HTERT RPE-1 (cell line): ENCODE data around the gene SLC25A33.
"Not testable (repeated sequence)": the region's sequence is repeated elsewhere in the genome, so short reads cannot be mapped to it uniquely, and the experiment has no call there.

ENCODE experiments used
- in situ Hi-C: fragments of 300-500 bp; cut with MboI; formaldehyde crosslinking; loops from 4 replicates; pipeline ENCODE4 v1.14.3; 2020; ENCODE audit warnings: low sequenced_read_pairs

SLC25A33 gene

DNA sequence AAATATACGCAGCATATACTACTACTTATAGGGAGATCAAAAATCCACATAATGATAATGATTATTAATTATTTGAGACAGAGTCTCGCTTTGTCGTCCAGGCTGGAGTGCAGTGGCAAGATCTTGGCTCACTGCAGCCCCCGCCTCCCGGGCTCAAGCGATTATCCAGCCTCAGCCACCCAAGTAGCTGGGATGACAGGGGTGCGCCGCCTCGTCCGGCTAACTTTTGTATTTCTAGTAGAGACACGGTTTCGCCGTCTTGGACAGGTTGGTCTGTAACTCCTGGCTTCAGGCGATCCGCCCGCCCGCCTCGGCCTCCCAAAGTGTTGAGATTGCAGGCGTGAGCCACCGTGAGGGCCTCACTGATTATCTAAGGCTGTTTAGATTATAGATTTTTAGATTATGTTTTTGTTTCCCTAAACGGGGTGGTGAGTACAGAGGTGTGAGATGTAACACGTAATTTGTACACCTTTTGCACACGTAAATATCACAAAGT lies 548 bp upstream of the SLC25A33 start:
- in situ Hi-C loops = no loop called here

DNA sequence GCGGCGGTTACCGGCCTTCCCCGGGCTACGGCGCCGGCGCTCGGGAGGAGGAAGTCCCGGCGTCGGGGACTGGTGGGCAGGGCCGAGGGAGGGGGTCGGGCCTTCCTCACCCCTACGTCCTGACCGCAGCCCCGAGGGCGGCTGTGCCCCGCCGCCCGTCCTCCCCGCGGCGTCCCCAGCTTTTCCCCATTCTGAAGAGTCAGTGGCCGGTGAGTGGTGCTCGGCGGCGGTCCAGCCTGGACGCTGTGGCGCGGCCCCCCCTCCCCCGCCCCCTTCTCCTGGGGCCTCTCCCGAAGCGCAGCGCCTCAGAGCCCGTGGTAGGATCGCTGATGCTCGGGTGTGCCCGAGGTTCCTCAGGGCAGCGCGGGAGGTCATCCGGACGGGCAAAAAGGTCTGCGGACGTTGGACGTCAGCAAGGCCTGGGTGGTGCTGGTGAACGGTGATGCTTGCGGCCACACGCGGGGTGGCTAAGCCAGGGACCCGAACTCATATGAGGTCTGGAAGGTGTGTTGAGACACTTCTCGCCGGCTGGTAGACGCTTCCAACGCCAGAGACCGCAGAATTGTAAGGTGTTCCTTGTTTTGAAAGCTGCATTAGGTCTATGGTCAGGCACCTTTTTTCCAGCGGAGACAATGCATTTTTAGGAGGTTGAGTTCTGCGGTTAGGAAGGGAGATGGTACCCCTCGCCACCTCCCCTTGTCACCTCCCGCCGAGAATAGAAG lies 725 bp downstream of the SLC25A33 start:
- in situ Hi-C loops = no loop called here

DNA sequence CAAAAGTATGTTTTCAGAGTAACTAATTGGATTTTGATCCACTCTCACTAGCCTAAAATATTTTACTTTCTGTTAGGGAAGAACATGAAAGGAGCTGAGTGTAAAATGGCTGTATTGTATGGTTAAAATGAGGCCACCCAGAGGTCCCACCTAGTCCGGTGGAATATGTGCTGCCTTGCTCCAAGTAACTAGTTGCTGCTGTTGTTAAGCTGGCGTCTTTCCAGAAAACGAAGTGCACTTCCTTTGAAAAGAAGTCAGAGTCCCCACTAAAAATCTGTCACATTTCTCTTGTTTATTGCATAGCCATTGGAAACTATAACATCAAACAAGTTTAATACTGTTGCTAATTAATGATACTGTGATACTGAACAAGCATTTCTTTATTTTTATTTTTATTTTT lies 3.2 kb downstream of the SLC25A33 start:
- in situ Hi-C loops = no loop called here

DNA sequence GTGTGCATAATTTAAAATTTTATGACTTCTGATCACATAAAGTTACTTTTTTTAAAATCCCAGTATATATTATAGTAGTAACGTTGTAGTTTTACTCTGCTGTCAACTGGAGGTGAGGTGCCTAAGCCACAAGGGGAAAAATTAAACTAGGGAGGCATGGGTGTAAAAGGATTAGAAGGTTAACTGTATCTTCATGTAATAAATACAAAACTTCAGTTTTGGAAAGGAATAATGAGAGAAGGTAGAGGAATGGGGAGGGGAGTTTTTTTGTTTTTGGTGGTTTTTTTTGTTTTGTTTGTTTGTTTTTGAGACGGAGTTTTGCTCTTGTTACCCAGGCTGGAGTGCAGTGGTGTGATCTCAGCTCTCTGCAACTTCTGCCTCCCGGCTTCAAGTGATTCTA lies 5.7 kb downstream of the SLC25A33 start:
- in situ Hi-C loops = no loop called here

- in situ Hi-C loops = no loop called here
Measured at GRCh38 chr1:9549955-9550546, 10.8 kb downstream of the SLC25A33 start.

- in situ Hi-C loops = no loop called here
Measured at GRCh38 chr1:9551984-9552383, 12.7 kb downstream of the SLC25A33 start.

- in situ Hi-C loops = no loop called here
Measured at GRCh38 chr1:9553736-9554144, 14.5 kb downstream of the SLC25A33 start.

DNA sequence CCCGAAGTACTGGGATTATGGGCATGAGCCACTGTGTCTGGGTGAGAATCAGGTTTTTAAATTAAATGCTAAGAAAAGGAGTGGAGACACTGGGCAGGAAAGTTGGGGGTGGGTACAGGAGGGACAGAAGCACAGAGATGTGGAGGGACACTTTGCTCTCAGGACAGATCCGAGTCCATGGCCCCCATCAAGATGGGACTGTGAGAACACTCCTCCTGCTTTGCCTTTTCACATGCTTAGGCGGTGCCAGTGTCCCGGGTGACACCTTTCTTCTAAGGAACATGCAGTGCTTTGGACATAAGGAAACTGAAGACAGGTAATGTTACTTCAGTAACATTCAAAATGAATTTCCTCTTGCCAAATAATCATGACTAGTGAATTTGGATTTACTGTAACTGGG lies 16.7 kb downstream of the SLC25A33 start:
- in situ Hi-C loops = no loop called here

DNA sequence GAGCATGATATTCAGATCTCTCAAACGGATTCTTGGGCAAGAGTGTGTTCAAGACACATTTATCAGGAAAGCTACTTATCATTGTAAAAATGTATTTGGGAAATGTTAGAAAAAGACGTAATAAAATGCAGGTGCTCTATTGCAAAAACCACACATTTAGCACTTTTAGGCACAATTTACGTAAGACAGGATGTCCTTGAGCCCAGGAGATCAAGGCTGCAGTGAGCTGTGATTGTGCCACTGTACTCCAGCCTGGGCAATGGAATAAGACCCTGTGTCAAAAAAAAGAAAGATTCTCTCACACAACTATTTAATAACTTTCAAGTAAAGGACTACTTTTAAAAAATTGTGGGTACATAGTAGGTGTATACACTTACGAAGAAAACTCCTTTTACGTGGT lies 18.4 kb downstream of the SLC25A33 start:
- in situ Hi-C loops = no loop called here

DNA sequence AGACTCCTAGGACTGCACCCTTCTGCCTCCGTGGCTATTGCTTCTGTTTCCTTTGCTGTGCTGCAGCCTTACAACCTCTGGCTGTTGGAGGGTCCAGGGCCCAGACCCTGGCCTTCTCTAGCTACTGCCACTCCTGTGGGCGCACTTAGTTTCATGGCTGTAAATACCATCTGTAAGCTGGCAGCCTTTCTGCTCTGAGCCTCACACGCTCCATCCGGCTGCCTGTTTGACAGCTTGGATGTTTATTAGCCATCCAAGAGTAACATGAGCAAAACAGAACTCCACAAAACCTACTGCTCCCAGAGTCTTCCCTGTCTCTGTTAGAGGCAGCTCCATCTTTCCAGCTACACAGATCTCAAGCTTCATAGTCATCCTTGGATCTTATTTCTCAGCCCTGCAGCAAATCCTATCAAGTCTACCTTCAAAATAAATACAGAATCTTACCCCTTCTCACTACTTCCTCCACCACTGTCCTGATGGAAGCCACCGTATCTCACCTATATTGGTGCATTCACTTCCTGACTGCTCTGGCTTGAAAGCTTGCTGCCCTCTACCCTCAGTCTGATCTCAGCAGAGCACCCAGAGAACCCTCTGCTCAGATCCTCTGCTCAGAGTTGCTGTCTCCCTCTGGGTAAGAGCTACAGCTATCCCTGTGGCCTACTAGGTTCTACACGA lies 19.1 kb downstream of the SLC25A33 start:
- in situ Hi-C loops = no loop called here

- in situ Hi-C loops = no loop called here
Measured at GRCh38 chr1:9558946-9559545, 19.8 kb downstream of the SLC25A33 start.

DNA sequence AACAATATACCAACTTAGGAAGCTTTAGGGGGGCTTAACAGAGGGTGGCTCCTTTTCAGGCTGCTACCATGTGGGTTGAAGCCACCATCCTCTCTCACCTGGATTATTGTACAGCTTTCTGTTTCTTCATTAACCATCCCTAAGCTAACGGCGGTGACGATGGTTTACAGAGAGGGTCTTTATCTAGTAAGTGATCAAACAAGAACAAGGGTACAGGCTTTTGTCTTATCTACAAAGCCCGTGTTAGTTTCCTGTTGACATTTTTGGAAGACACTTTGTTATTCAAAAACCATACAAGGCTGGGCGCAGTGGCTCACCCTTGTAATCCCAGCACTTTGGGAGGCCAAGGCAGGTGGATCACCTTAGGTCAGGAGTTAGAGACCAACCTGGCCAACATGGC lies 20.4 kb downstream of the SLC25A33 start:
- in situ Hi-C loops = no loop called here

GRCh38 chr1:9560090-9560489 lies 20.8 kb downstream of the SLC25A33 start:
- in situ Hi-C loops = not testable (repeated sequence)

DNA sequence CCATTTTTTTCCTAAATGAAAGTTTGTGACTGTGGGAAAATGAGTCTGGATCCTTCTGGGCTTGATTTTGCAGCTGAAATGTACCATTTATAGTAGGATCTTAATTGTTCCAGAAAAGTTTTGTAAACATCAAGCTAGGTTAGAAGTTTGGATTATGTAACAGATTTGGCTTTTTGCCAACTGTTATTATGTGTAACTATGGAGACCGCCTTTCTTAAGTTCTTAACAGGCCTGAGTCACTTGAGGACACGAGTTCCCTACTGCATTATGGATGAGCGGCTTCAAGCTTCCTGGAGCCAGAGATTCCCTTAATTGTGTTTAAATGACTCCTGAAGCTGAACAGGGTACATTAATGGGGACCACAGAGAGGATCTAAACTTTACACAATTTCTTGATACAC lies 22.2 kb downstream of the SLC25A33 start:
- in situ Hi-C loops = no loop called here

DNA sequence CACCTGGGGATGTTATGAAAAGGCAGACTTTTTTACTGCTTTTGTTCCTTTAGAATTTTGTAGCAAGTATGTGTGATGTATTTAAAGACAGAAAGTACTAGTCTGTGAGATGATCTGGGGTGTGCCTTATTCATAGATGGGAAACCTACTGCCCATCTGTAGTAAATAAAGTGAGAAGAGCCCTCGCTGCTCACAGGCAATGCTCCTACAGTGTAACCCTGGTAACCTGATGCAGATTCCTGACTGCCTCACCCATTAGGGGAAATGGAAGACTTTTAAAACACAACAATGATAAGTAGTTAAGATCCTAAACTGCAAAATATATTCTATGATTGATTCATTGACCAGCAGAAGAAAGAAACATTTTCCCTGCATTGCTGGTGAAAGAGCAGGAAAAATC lies 30.0 kb downstream of the SLC25A33 start:
- in situ Hi-C loops = no loop called here

- in situ Hi-C loops = not testable (repeated sequence)
Measured at GRCh38 chr1:9570886-9571529, 31.7 kb downstream of the SLC25A33 start.

- in situ Hi-C loops = no loop called here
Measured at GRCh38 chr1:9573723-9574122, 34.5 kb downstream of the SLC25A33 start.

GRCh38 chr1:9575486-9575885 lies 36.2 kb downstream of the SLC25A33 start:
- in situ Hi-C loops = no loop called here

DNA sequence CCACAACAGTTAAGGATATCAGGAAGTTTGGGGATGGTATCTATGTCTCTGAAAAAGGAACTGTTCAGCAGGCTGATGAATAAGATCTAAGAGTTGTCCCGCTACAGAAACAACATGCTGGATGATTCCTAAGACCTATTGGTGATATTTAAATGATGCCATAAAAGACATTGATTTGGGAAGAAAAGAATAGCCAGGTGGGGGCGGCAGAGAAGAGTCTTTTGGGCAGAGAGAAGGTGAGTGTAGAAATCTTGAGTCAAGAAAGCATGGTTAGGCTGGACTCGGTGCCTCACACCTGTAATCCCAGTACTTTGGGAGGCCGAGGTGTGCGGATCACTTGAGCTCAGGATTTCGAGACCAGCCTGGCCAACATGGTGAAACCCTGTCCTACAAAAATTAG lies 37.6 kb downstream of the SLC25A33 start:
- in situ Hi-C loops = no loop called here

- in situ Hi-C loops = no loop called here
Measured at GRCh38 chr1:9577423-9577822, 38.2 kb downstream of the SLC25A33 start.

DNA sequence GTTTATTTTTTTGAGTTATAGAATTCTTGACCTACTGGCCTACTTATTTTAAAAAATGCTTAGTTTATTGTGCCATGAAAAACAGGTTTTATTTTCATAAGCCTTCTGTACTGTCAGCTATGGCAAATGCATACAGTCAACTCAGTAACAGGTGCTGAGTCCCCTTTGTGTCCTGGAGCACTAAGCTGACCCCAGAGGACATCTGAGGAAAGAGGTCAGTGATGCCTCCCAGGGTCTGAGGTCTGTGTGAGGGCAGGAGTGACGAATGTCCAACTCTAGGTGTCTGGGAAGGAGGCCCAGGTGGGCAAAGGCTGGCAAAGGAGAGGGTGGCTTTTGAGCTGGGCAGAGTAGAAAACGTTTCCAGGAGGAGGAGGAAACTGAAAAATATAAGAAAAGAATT lies 41.7 kb downstream of the SLC25A33 start:
- in situ Hi-C loops = no loop called here
